CD14-positive monocyte (primary cell): ENCODE measurements around the gene ELFN1. TPM values are rescaled to one million over a fixed set of nuclear protein-coding genes. Genes with fewer than 3 reads are reported as not detected.

Experiments used
- DNase-seq, 3 donors: peaks; one replicate each; pipeline ENCODE4 v3.0.0-alpha.2; 2011 to 2022
- H2AFZ ChIP-seq: 2 replicates; pipeline ENCODE4 v1.6.0; 2012; ENCODE audit warnings: mild to moderate bottlenecking, low read depth, low read length, inconsistent platforms; ENCODE audit not compliant: insufficient read depth, poor library complexity, severe bottlenecking
- H3K27ac ChIP-seq, 2 donors: 1 replicate in 1 of 2; 2 replicates in 1 of 2; pipeline ENCODE4 v1.5.1; 2012 to 2013; ENCODE audit warnings: low read length in 2 of 2, control low read depth in 1 of 2, inconsistent platforms in 1 of 2, low read depth in 1 of 2, mild to moderate bottlenecking in 1 of 2
- H3K27me3 ChIP-seq, 2 donors: one replicate each; pipeline versions ENCODE4 v1.6.0 to v1.6.1; 2011 to 2013; ENCODE audit warnings: low read length in 2 of 2; ENCODE audit not compliant: control insufficient read depth in 2 of 2, insufficient read depth in 2 of 2
- H3K36me3 ChIP-seq, 2 donors: replicated peaks in 1 of 2; 1 replicate in 1 of 2; 2 replicates in 1 of 2; pipeline versions ENCODE4 v1.5.1 to v1.6.1; 2012 to 2013; ENCODE audit warnings: low read length in 2 of 2, control low read depth in 1 of 2, inconsistent platforms in 1 of 2, mild to moderate bottlenecking in 1 of 2; ENCODE audit not compliant: insufficient read depth in 2 of 2, control insufficient read depth in 1 of 2
- H3K4me1 ChIP-seq, 2 donors: 1 replicate in 1 of 2; 2 replicates in 1 of 2; pipeline versions ENCODE4 v1.5.1 to v1.6.1; 2012 to 2013; ENCODE audit warnings: low read length in 2 of 2, control low read depth in 1 of 2, inconsistent platforms in 1 of 2, mild to moderate bottlenecking in 1 of 2, moderate library complexity in 1 of 2; ENCODE audit not compliant: insufficient read depth in 2 of 2, control insufficient read depth in 1 of 2
- H3K4me2 ChIP-seq: replicated peaks from 2 replicates; pipeline ENCODE3; 2012; ENCODE audit warnings: low read length, moderate library complexity, mild to moderate bottlenecking; ENCODE audit not compliant: poor library complexity, severe bottlenecking; ENCODE audit errors: extremely low read depth
- H3K4me3 ChIP-seq, 3 experiments: fragments of 200-600 bp in 1 of 3; sonication (generic) in 1 of 3; replicated peaks in 1 of 3; 1 replicate in 2 of 3; 2 replicates in 1 of 3; pipeline ENCODE4 v1.5.1; 2011 to 2013; ENCODE audit warnings: low read length in 3 of 3, mild to moderate bottlenecking in 3 of 3, control low read depth in 2 of 3, low read depth in 2 of 3, inconsistent platforms in 1 of 3, moderate library complexity in 1 of 3
- H3K79me2 ChIP-seq: 2 replicates; pipeline ENCODE4 v1.6.0; 2012; ENCODE audit warnings: mild to moderate bottlenecking, control low read depth, inconsistent platforms, low read length, moderate library complexity; ENCODE audit not compliant: insufficient read depth
- H3K9ac ChIP-seq: 2 replicates; pipeline ENCODE4 v1.6.0; 2017; ENCODE audit warnings: low read length, mild to moderate bottlenecking; ENCODE audit not compliant: insufficient read depth, poor library complexity, severe bottlenecking
- H3K9me3 ChIP-seq, 2 donors: replicated peaks in 1 of 2; 1 replicate in 1 of 2; 2 replicates in 1 of 2; pipeline versions ENCODE4 v1.5.1 to v1.6.1; 2012 to 2013; ENCODE audit warnings: low read length in 2 of 2, control low read depth in 1 of 2; ENCODE audit not compliant: control insufficient read depth in 1 of 2, insufficient read depth in 1 of 2
- H4K20me1 ChIP-seq: 2 replicates; pipeline ENCODE4 v1.6.0; 2012; ENCODE audit warnings: mild to moderate bottlenecking, low read length, control low read depth, moderate library complexity; ENCODE audit not compliant: insufficient read depth
- H3K27ac Mint-ChIP-seq, 7 donors: one replicate each; pipeline ENCODE4 v1.8.0; 2020; ENCODE audit warnings: mild to moderate bottlenecking in 7 of 7, mixed read lengths in 7 of 7, moderate library complexity in 6 of 7, inconsistent platforms in 2 of 7
- H3K27me3 Mint-ChIP-seq, 3 donors: one replicate each; pipeline ENCODE4 v1.8.0; 2021 to 2022; ENCODE audit warnings: low read depth in 3 of 3, mild to moderate bottlenecking in 3 of 3, mixed read lengths in 3 of 3, moderate library complexity in 3 of 3, inconsistent platforms in 1 of 3
- H3K36me3 Mint-ChIP-seq, 2 donors: one replicate each; pipeline ENCODE4 v1.8.0; 2020; ENCODE audit warnings: mixed read lengths in 2 of 2, inconsistent platforms in 1 of 2, mild to moderate bottlenecking in 1 of 2
- H3K4me1 Mint-ChIP-seq: one replicate; pipeline ENCODE4 v1.8.0; 2020; ENCODE audit warnings: mild to moderate bottlenecking, mixed read lengths
- H3K4me3 Mint-ChIP-seq, 2 donors: one replicate each; pipeline ENCODE4 v1.8.0; 2020; ENCODE audit warnings: mild to moderate bottlenecking in 2 of 2, mixed read lengths in 2 of 2, moderate library complexity in 1 of 2
- H3K9me3 Mint-ChIP-seq, 7 donors: one replicate each; pipeline ENCODE4 v1.8.0; 2020 to 2022; ENCODE audit warnings: mixed read lengths in 7 of 7, mild to moderate bottlenecking in 6 of 7, moderate library complexity in 6 of 7, inconsistent platforms in 2 of 7
- CTCF ChIP-seq: fragments of 200-600 bp; IDR thresholded peaks from one replicate; pipeline ENCODE4 v1.8.0; 2022; ENCODE audit warnings: antibody characterized with exemption, mild to moderate bottlenecking
- WGBS: methylation state at CpG from one replicate; pipeline ENCODE4 v1.1.5; 2013; ENCODE audit warnings: missing lambda C conversion rate; ENCODE audit not compliant: insufficient coverage; 5-methylcytosine and 5-hydroxymethylcytosine counted together
- intact Hi-C, 2 donors: fragments of 100-400 bp; cut with micrococcal nuclease; formaldehyde crosslinking; loops; one replicate each; pipeline versions ENCODE4 v1.15.0 to v1.15.1; 2023
- polyA plus RNA-seq, 3 donors: library from polyadenylated mRNA; depleted of rRNA in 1 of 3; unstranded in 2 of 3; stranded (reverse) in 1 of 3; fragments of 300-500 nt in 2 of 3; fragments of >200 nt in 1 of 3; fragmentation: Illumina TruSeq in 2 of 3; gene quantifications; 1 replicate in 2 of 3; 2 replicates in 1 of 3; pipeline ENCODE4 v1.2.3, GENCODE V29; 2012 to 2021

The ELFN1 gene
- polyA plus RNA-seq, 3 donors, result not detected

DNA sequence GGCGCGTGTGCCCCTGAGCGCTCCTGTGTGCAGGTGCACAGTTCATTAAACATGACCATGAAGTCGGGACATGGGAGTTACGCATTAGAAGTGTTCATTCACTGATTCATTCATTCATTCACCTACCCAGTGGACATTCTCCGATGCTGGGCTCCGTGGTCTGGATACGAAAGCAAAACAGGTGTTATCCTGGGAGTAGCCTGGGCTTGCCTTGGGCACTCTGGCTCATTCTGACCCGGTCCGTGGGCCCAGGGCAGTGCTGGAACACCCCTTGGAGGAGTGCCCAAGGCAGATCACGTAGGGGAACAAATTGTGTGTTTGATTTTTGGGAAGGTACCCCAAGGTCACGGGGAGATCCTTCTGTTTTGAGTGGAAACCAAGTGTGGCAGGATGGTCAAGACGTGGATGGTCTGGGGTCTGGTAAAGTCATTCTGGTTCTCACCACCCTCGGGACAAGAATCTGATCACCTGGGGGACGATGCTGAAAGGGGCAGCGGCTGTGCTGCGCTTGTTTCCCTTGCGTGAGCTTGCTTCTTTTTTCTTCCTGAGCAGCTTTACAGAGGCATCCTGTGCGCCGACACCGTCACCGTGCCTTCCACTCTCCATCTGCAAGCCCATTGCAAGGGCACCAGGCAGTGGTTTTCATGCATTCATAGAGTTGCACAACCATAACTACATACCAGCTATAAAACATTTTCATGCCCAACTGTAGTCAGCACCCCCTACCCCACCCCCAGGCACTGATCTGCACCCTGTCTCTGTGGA lies 10.1 kb downstream of the ELFN1 start:
- TF ChIP-seq CTCF, result no peak
- Histone ChIP-seq H3K9me3 (peaks cover 5 to 6% of the 10 kb centered on the region in 2 donors), H3K4me2 (no peak overlapping the region), H2AFZ (no peak overlapping the region), H3K36me3 (no peaks in the 10 kb centered on the region), H3K4me3 (no peak overlapping the region), H3K4me1 (no peaks in the 10 kb centered on the region), H3K79me2 (no peaks in the 10 kb centered on the region), H3K9ac (no peak overlapping the region), H3K27me3 (peaks cover 0 to 2% of the 10 kb centered on the region in 2 donors), H4K20me1 (no peaks in the 10 kb centered on the region), H3K27ac (no peak overlapping the region)
- peaks cover 6 to 27% (median 25%) of the 10 kb centered on the region in 7 donors for H3K9me3 Mint-ChIP-seq
- WGBS, result 91% methylated on average over 21 of the region's 22 CpGs
- no peak for DNase-seq
- intact Hi-C loops, result no loop called here
- H3K36me3 Mint-ChIP-seq, result no peaks in the 10 kb centered on the region
- H3K27ac Mint-ChIP-seq, result no peak overlapping the region
- H3K27me3 Mint-ChIP-seq, result peaks cover 8 to 28% (median 15%) of the 10 kb centered on the region in 3 donors
- no peak overlapping the region for H3K4me3 Mint-ChIP-seq
- H3K4me1 Mint-ChIP-seq, result no peaks in the 10 kb centered on the region

GRCh38 chr7:1681581-1681980 lies 11.5 kb downstream of the ELFN1 start:
- Histone ChIP-seq H3K9ac (no peak overlapping the region), H3K4me3 (no peak overlapping the region), H3K27me3 (peaks cover 2% of the 10 kb centered on the region in 2 donors), H3K4me2 (no peak overlapping the region), H2AFZ (no peak overlapping the region), H3K79me2 (no peaks in the 10 kb centered on the region), H3K27ac (no peak overlapping the region), H3K9me3 (peaks cover 5 to 6% of the 10 kb centered on the region in 2 donors), H3K36me3 (no peaks in the 10 kb centered on the region), H3K4me1 (no peaks in the 10 kb centered on the region), H4K20me1 (no peaks in the 10 kb centered on the region)
- no peak overlapping the region for H3K27ac Mint-ChIP-seq
- peaks cover 8 to 26% (median 15%) of the 10 kb centered on the region in 3 donors for H3K27me3 Mint-ChIP-seq
- WGBS, result 92% methylated on average over 6 of the region's 9 CpGs
- TF ChIP-seq CTCF, result no peak
- DNase-seq, result no peak
- H3K4me1 Mint-ChIP-seq, result no peaks in the 10 kb centered on the region
- H3K4me3 Mint-ChIP-seq, result no peak overlapping the region
- H3K36me3 Mint-ChIP-seq, result no peaks in the 10 kb centered on the region
- H3K9me3 Mint-ChIP-seq, result peaks cover 8 to 37% (median 29%) of the 10 kb centered on the region in 7 donors
- intact Hi-C loops, result no loop called here
